B cell (primary cell): ENCODE measurements around the gene PRIM1. TPM values are rescaled to one million over a fixed set of nuclear protein-coding genes. Genes with fewer than 3 reads are reported as not detected.

Experiments used
- polyA plus RNA-seq: library from polyadenylated mRNA; depleted of rRNA; stranded (reverse); fragments of >200 nt; gene quantifications from 2 replicates; pipeline ENCODE4 v1.2.3, GENCODE V29; 2012
- total RNA-seq, 2 donors: library from RNA; stranded (reverse); fragments of 120-200 nt in 1 of 2; gene quantifications; 1 replicate in 1 of 2; 2 replicates in 1 of 2; pipeline versions ENCODE4 v1.2.3 to v1.2.4, GENCODE V29; 2013 to 2022

The PRIM1 gene
- total and polyA plus RNA-seq, 2 donors (not counting 1 experiment from before 2014, with no cell fraction given), result 16.9 to 25.4 TPM

Other genes with a start within 250 kb of the PRIM1 start
- 5.0 and 7.6 TPM in 2 replicates for gene RBMS2, start 230.5 kb downstream of the PRIM1 start, total RNA-seq
- 0.81 and 1.2 TPM in 2 replicates for gene RBMS2, start 230.5 kb downstream of the PRIM1 start, polyA plus RNA-seq
- 280 and 284 TPM in 2 replicates for gene BAZ2A, start 122.0 kb downstream of the PRIM1 start, total RNA-seq
- 95.7 and 138 TPM in 2 replicates for gene BAZ2A, start 122.0 kb downstream of the PRIM1 start, polyA plus RNA-seq
- gene ATP5F1B, start 106.3 kb downstream of the PRIM1 start, total RNA-seq, result 217 and 230 TPM in 2 replicates
- gene ATP5F1B, start 106.3 kb downstream of the PRIM1 start, polyA plus RNA-seq, result 378 and 465 TPM in 2 replicates
- gene PTGES3, start 64.0 kb downstream of the PRIM1 start, total RNA-seq, result 121 and 124 TPM in 2 replicates
- gene PTGES3, start 64.0 kb downstream of the PRIM1 start, polyA plus RNA-seq, result 35.3 and 46.7 TPM in 2 replicates
- 993 and 1,076 TPM in 2 replicates for gene NACA, start 27.0 kb downstream of the PRIM1 start, total RNA-seq
- 351 and 1,127 TPM in 2 replicates for gene NACA, start 27.0 kb downstream of the PRIM1 start, polyA plus RNA-seq
- 0.89 and 3.5 TPM in 2 replicates for gene HSD17B6, start 11.0 kb upstream of the PRIM1 start, total RNA-seq
- gene HSD17B6, start 11.0 kb upstream of the PRIM1 start, polyA plus RNA-seq, result 0.63 and 0.78 TPM in 2 replicates
- 0.22 TPM in 1 of 2 replicates, not detected in the other for gene SDR9C7, start 182.1 kb upstream of the PRIM1 start, total RNA-seq
- not detected in 2 replicates for gene SDR9C7, start 182.1 kb upstream of the PRIM1 start, polyA plus RNA-seq
- 1.5 and 2.4 TPM in 2 replicates for gene RDH16, start 205.3 kb upstream of the PRIM1 start, total RNA-seq
- gene RDH16, start 205.3 kb upstream of the PRIM1 start, polyA plus RNA-seq, result 1.1 and 2.0 TPM in 2 replicates